Progenitor cell of endocrine pancreas (in vitro differentiated cells): Measurements from ENCODE around the gene VANGL2. TPM values are rescaled to one million over a fixed set of nuclear protein-coding genes. Genes with fewer than 3 reads are reported as not detected.
A peak's percentile ranks its signal among the peaks of the same experiment; 100 is the strongest.

Experiments used
- DNase-seq: peaks from one replicate; pipeline ENCODE4 v3.0.0; 2021; ENCODE audit warnings: low spot score; ENCODE audit not compliant: unreplicated experiment
- H3K27ac Mint-ChIP-seq: 2 replicates; pipeline ENCODE4 v1.8.0; 2021; ENCODE audit warnings: mild to moderate bottlenecking, moderate library complexity, mixed read lengths
- H3K27me3 Mint-ChIP-seq: 2 replicates; pipeline ENCODE4 v1.8.0; 2021; ENCODE audit warnings: mixed read lengths
- H3K36me3 Mint-ChIP-seq: 2 replicates; pipeline ENCODE4 v1.8.0; 2022; ENCODE audit warnings: mixed read lengths; ENCODE audit not compliant: insufficient read depth
- H3K4me1 Mint-ChIP-seq: 2 replicates; pipeline ENCODE4 v1.8.0; 2021; ENCODE audit warnings: low read depth, mixed read lengths
- H3K4me3 Mint-ChIP-seq: 2 replicates; pipeline ENCODE4 v1.8.0; 2021; ENCODE audit warnings: low read depth, mild to moderate bottlenecking, moderate library complexity, mixed read lengths
- H3K9me3 Mint-ChIP-seq: 2 replicates; pipeline ENCODE4 v1.8.0; 2021; ENCODE audit warnings: low read depth, mixed read lengths
- CTCF ChIP-seq: fragments of 200-600 bp; sonication (generic); IDR thresholded peaks from one replicate; pipeline ENCODE4 v1.5.0; 2021; ENCODE audit warnings: antibody characterized with exemption, mild to moderate bottlenecking; ENCODE audit not compliant: unreplicated experiment
- total RNA-seq: library from RNA; stranded (reverse); gene quantifications from 2 replicates; pipeline ENCODE4 v1.2.1, GENCODE V29; 2021

The VANGL2 gene
- total RNA-seq, 1 donor from 2014 or later, result 80.4 TPM

GRCh38 chr1:160425847-160426246 is 25.5 kb downstream of the VANGL2 start:
- no peak for TF ChIP-seq CTCF
- DNase-seq, result no peak
- Mint-ChIP-seq H3K4me3 (no peak overlapping the region), H3K36me3 (peaks cover 30% of the 10 kb centered on the region), H3K27ac (no peak overlapping the region), H3K9me3 (no peaks in the 10 kb centered on the region), H3K27me3 (no peaks in the 10 kb centered on the region), H3K4me1 (peaks cover 2% of the 10 kb centered on the region)

- TF ChIP-seq CTCF, result no peak
- H3K27ac Mint-ChIP-seq, result no peak overlapping the region
- peaks cover 24% of the 10 kb centered on the region for H3K36me3 Mint-ChIP-seq
- DNase-seq, result no peak
- peaks cover 2% of the 10 kb centered on the region for H3K4me1 Mint-ChIP-seq
- no peaks in the 10 kb centered on the region for H3K27me3 Mint-ChIP-seq
- H3K4me3 Mint-ChIP-seq, result no peak overlapping the region
- no peaks in the 10 kb centered on the region for H3K9me3 Mint-ChIP-seq
Measured at GRCh38 chr1:160427625-160428024, 27.3 kb downstream of the VANGL2 start.

GRCh38 chr1:160428053-160428452 is 27.7 kb downstream of the VANGL2 start:
- H3K4me1 Mint-ChIP-seq, result peaks cover 2% of the 10 kb centered on the region
- H3K27ac Mint-ChIP-seq, result no peak overlapping the region
- DNase-seq, result no peak
- no peak for TF ChIP-seq CTCF
- no peak overlapping the region for H3K4me3 Mint-ChIP-seq
- no peaks in the 10 kb centered on the region for H3K9me3 Mint-ChIP-seq
- H3K36me3 Mint-ChIP-seq, result peaks cover 23% of the 10 kb centered on the region
- H3K27me3 Mint-ChIP-seq, result no peaks in the 10 kb centered on the region

GRCh38 chr1:160428655-160429054 is 28.3 kb downstream of the VANGL2 start:
- Mint-ChIP-seq H3K4me3 (no peak overlapping the region), H3K4me1 (peaks cover 2% of the 10 kb centered on the region), H3K36me3 (peaks cover 19% of the 10 kb centered on the region), H3K27me3 (no peaks in the 10 kb centered on the region), H3K9me3 (no peaks in the 10 kb centered on the region), H3K27ac (no peak overlapping the region)
- peak; percentile 26 for DNase-seq
- TF ChIP-seq CTCF, result peak; percentile 73

GRCh38 chr1:160429125-160429561 is 28.8 kb downstream of the VANGL2 start:
- Mint-ChIP-seq H3K27me3 (no peaks in the 10 kb centered on the region), H3K36me3 (peaks cover 19% of the 10 kb centered on the region), H3K4me1 (peaks cover 2% of the 10 kb centered on the region), H3K27ac (no peak overlapping the region), H3K4me3 (no peak overlapping the region), H3K9me3 (no peaks in the 10 kb centered on the region)
- TF ChIP-seq CTCF, result no peak
- DNase-seq, result no peak
